Activated CD4-positive, alpha-beta memory T cell treated with anti-CD3 and anti-CD28 coated beads for 36 hours (primary cell): ENCODE data around the gene PPFIBP1. TPM values are rescaled to one million over a fixed set of nuclear protein-coding genes. Genes with fewer than 3 reads are reported as not detected.
"Not testable (repeated sequence)": the region's sequence is repeated elsewhere in the genome, so short reads cannot be mapped to it uniquely, and the experiment has no call there.

Source experiments
- CTCF ChIA-PET: fragments of 350-600 bp; sonication (Branson Sonifier 250); formaldehyde crosslinking; loops from one replicate; lab custom pipeline; 2021; ENCODE audit warnings: antibody characterized with exemption, inconsistent platforms; lab: Charles Lee
- POLR2A ChIA-PET: fragments of 350-600 bp; sonication (Branson Sonifier 250); formaldehyde crosslinking; loops from one replicate; lab custom pipeline; 2021; ENCODE audit warnings: antibody characterized with exemption; lab: Charles Lee
- DNase-seq: peaks from one replicate; pipeline ENCODE4 v3.0.0-alpha.2; 2020
- H3K27ac Mint-ChIP-seq: one replicate; pipeline ENCODE4 v1.8.0; 2021; ENCODE audit warnings: mixed read lengths
- H3K27me3 Mint-ChIP-seq: one replicate; pipeline ENCODE4 v1.8.0; 2021; ENCODE audit warnings: mixed read lengths
- H3K36me3 Mint-ChIP-seq: one replicate; pipeline ENCODE4 v1.8.0; 2021; ENCODE audit warnings: mixed read lengths
- H3K4me1 Mint-ChIP-seq: one replicate; pipeline ENCODE4 v1.8.0; 2021; ENCODE audit warnings: low read depth, mixed read lengths
- H3K4me3 Mint-ChIP-seq: one replicate; pipeline ENCODE4 v1.8.0; 2021; ENCODE audit warnings: mild to moderate bottlenecking, mixed read lengths
- H3K9me3 Mint-ChIP-seq: one replicate; pipeline ENCODE4 v1.8.0; 2021; ENCODE audit warnings: mixed read lengths
- intact Hi-C: fragments of 100-400 bp; cut with micrococcal nuclease; formaldehyde crosslinking; loops from one replicate; pipeline ENCODE4 v1.15.1; 2023
- total RNA-seq, 2 experiments: library from RNA; stranded (reverse); gene quantifications; one replicate each; pipeline ENCODE4 v1.2.3, GENCODE V29; 2021

Gene PPFIBP1
- total RNA-seq, 2 experiments from 2014 or later: 14.1 to 14.9 TPM

GRCh38 chr12:27723212-27723611 is 199.2 kb downstream of the PPFIBP1 start:
- CTCF ChIA-PET: interaction anchor here (0.6 kb wide), 1 partner anchor 99 kb away, joined by 3 read pairs; no protein-coding TSS in a partner anchor
- Mint-ChIP-seq H3K27me3 (no peaks in the 10 kb centered on the region), H3K4me1 (peaks cover 4% of the 10 kb centered on the region), H3K36me3 (peaks cover 15% of the 10 kb centered on the region), H3K27ac (no peak overlapping the region), H3K9me3 (no peaks in the 10 kb centered on the region), H3K4me3 (no peak overlapping the region)
- POLR2A ChIA-PET: no interaction called here
- no peak for DNase-seq
- intact Hi-C loops: no loop called here

GRCh38 chr12:27730097-27730588 is 206.1 kb downstream of the PPFIBP1 start:
- intact Hi-C loops: loop anchor here (5.0 to 10.0 kb wide), 2 partner anchors 822 to 1265 kb away; no protein-coding TSS in a partner anchor
- no peaks in the 10 kb centered on the region for H3K9me3 Mint-ChIP-seq
- no peak overlapping the region for H3K4me3 Mint-ChIP-seq
- H3K4me1 Mint-ChIP-seq: no peaks in the 10 kb centered on the region
- CTCF ChIA-PET: no interaction called here
- POLR2A ChIA-PET: no interaction called here
- no peaks in the 10 kb centered on the region for H3K27me3 Mint-ChIP-seq
- no peak for DNase-seq
- no peak overlapping the region for H3K27ac Mint-ChIP-seq
- peaks cover 17% of the 10 kb centered on the region for H3K36me3 Mint-ChIP-seq

GRCh38 chr12:27732281-27732680 is 208.3 kb downstream of the PPFIBP1 start:
- Mint-ChIP-seq H3K4me3 (no peak overlapping the region), H3K27me3 (no peaks in the 10 kb centered on the region), H3K9me3 (no peaks in the 10 kb centered on the region), H3K36me3 (peaks cover 20% of the 10 kb centered on the region), H3K27ac (no peak overlapping the region), H3K4me1 (no peaks in the 10 kb centered on the region)
- ChIA-PET CTCF (interaction anchor here (0.6 to 9.5 kb wide), 24 partner anchors 8 to 1141 kb away, joined by 3 to 102 read pairs (median 4); partner anchors contain the start of genes KLHL42 and MANSC4), POLR2A (interaction anchor here (1.0 kb wide), 1 partner anchor 47 kb away, joined by 4 read pairs; the partner anchor contains the start of genes KLHL42 and MANSC4)
- DNase-seq: no peak
- intact Hi-C loops: loop anchor here (5.0 to 10.0 kb wide), 2 partner anchors 820 to 1263 kb away; no protein-coding TSS in a partner anchor

GRCh38 chr12:27733052-27733656 is 209.1 kb downstream of the PPFIBP1 start:
- Mint-ChIP-seq H3K9me3 (no peaks in the 10 kb centered on the region), H3K27ac (no peak overlapping the region), H3K36me3 (peaks cover 23% of the 10 kb centered on the region), H3K27me3 (no peaks in the 10 kb centered on the region), H3K4me1 (no peaks in the 10 kb centered on the region), H3K4me3 (no peak overlapping the region)
- DNase-seq: peak; percentile 46
- CTCF ChIA-PET: interaction anchor here (0.6 to 9.5 kb wide), 25 partner anchors 9 to 1140 kb away, joined by 3 to 102 read pairs (median 4); partner anchors contain the start of genes KLHL42 and MANSC4
- intact Hi-C loops: loop anchor here (1.0 to 10.0 kb wide), 4 partner anchors 88 to 1262 kb away; no protein-coding TSS in a partner anchor
- POLR2A ChIA-PET: interaction anchor here (1.0 kb wide), 1 partner anchor 46 kb away, joined by 4 read pairs; the partner anchor contains the start of genes KLHL42 and MANSC4

- no peaks in the 10 kb centered on the region for H3K27me3 Mint-ChIP-seq
- H3K4me1 Mint-ChIP-seq: peaks cover under 1% of the 10 kb centered on the region
- peaks cover 23% of the 10 kb centered on the region for H3K36me3 Mint-ChIP-seq
- no peaks in the 10 kb centered on the region for H3K9me3 Mint-ChIP-seq
- intact Hi-C loops: loop anchor here (1.0 to 10.0 kb wide), 4 partner anchors 88 to 1261 kb away; no protein-coding TSS in a partner anchor
- no peak overlapping the region for H3K4me3 Mint-ChIP-seq
- no peak for DNase-seq
- ChIA-PET CTCF (interaction anchor here (0.9 to 9.5 kb wide), 16 partner anchors 13 to 1140 kb away, joined by 3 to 102 read pairs (median 5); partner anchors contain the start of genes KLHL42 and MANSC4), POLR2A (no interaction called here)
- H3K27ac Mint-ChIP-seq: no peak overlapping the region
These were observed 209.8 kb downstream of the PPFIBP1 start for GRCh38 chr12:27733791-27734190.

- H3K27ac Mint-ChIP-seq, H3K4me3 Mint-ChIP-seq, DNase-seq, H3K27me3 Mint-ChIP-seq, POLR2A ChIA-PET, H3K4me1 Mint-ChIP-seq, H3K9me3 Mint-ChIP-seq: not testable (repeated sequence)
- H3K36me3 Mint-ChIP-seq: peaks cover 23% of the 10 kb centered on the region
- CTCF ChIA-PET: interaction anchor here (1.0 to 9.5 kb wide), 6 partner anchors 60 to 1139 kb away, joined by 3 to 102 read pairs (median 12); no protein-coding TSS in a partner anchor
- intact Hi-C loops: loop anchor here (5.0 to 10.0 kb wide), 2 partner anchors 818 to 1260 kb away; no protein-coding TSS in a partner anchor
These were observed 210.3 kb downstream of the PPFIBP1 start for GRCh38 chr12:27734321-27734720.

GRCh38 chr12:27743601-27744000 is 219.6 kb downstream of the PPFIBP1 start:
- ChIA-PET POLR2A (no interaction called here), CTCF (interaction anchor here (1.7 kb wide), 1 partner anchor 78 kb away, joined by 4 read pairs; no protein-coding TSS in a partner anchor)
- Mint-ChIP-seq H3K27me3 (no peaks in the 10 kb centered on the region), H3K9me3 (no peaks in the 10 kb centered on the region), H3K36me3 (peaks cover 29% of the 10 kb centered on the region), H3K4me1 (peaks cover 4% of the 10 kb centered on the region), H3K27ac (no peak overlapping the region), H3K4me3 (no peak overlapping the region)
- intact Hi-C loops: no loop called here
- no peak for DNase-seq

Other genes starting within 250 kb of the PPFIBP1 start
- gene BMAL2, start 191.4 kb upstream of the PPFIBP1 start, total RNA-seq: 10 to 100 TPM; 14.9 to 15.2 TPM
- gene SMCO2, start 77.5 kb upstream of the PPFIBP1 start, total RNA-seq: under 1 TPM in 1 of 2 experiments, not detected in 1; 0.19 TPM
- under 1 TPM in 1 of 2 experiments, not detected in 1; 0.22 TPM for gene REP15, start 172.2 kb downstream of the PPFIBP1 start, total RNA-seq
- gene MRPS35, start 186.6 kb downstream of the PPFIBP1 start, total RNA-seq: 10 to 100 TPM; 49.2 to 50.2 TPM